ENCODE measurements around the gene NEURL3. TPM values are rescaled to one million over a fixed set of nuclear protein-coding genes. Genes with fewer than 3 reads are reported as not detected.
"Not testable (repeated sequence)": the region's sequence is repeated elsewhere in the genome, so short reads cannot be mapped to it uniquely, and the experiment has no call there.

The NEURL3 gene
- not detected in 2 replicates for total RNA-seq (2014; rRNA removed; shearing (Covaris generic))

- Histone ChIP-seq H3K4me1 (replicated peaks) (peaks cover 18% of the 10 kb centered on the region), H3K36me3 (no peaks in the 10 kb centered on the region; the same call in 1 of the 2 replicates), H3K9me3 (replicated peaks) (no peaks in the 10 kb centered on the region), H3K27ac (no peak within 1 kb of the TSS), H3K27me3 (replicated peaks) (peaks cover 6% of the 10 kb centered on the region), H3K4me3 (no peak within 1 kb of the TSS)
- DNase-seq (ENCODE audit: low read depth in 1 of 2, low spot score in 2 of 2), result no peak
These were observed at the start of gene NEURL3 for GRCh38 chr2:96505231-96505889. TSS of gene NEURL3 (minus strand) at chr2:96505357. CDS start at chr2:96505286, 71 bp downstream.

GRCh38 chr2:96554293-96555145 lies 49.4 kb upstream of the NEURL3 start:
- Histone ChIP-seq H3K4me3 (no peak overlapping the region), H3K9me3 (replicated peaks) (0 out of 2 replicates have a peak, but pooled peaks cover 5% of the 10 kb centered on the region), H3K27me3 (replicated peaks) (no peaks in the 10 kb centered on the region), H3K4me1 (replicated peaks) (peaks cover 6% of the 10 kb centered on the region), H3K27ac (no peak overlapping the region), H3K36me3 (no peaks in the 10 kb centered on the region)
- peak in 1 of 2 experiments; percentile 55 for DNase-seq (ENCODE audit: low read depth in 1 of 2, low spot score in 2 of 2)

GRCh38 chr2:96553957-96554292 lies 48.8 kb upstream of the NEURL3 start:
- H3K27ac ChIP-seq; H3K36me3 ChIP-seq; H3K9me3 ChIP-seq (replicated peaks); H3K4me3 ChIP-seq; DNase-seq (ENCODE audit: low read depth in 1 of 2, low spot score in 2 of 2); H3K4me1 ChIP-seq (replicated peaks); H3K27me3 ChIP-seq (replicated peaks): not testable (repeated sequence)

- Histone ChIP-seq H3K27ac (no peak overlapping the region), H3K27me3 (replicated peaks) (no peaks in the 10 kb centered on the region), H3K36me3 (peaks cover 5% of the 10 kb centered on the region), H3K4me3 (no peak overlapping the region), H3K9me3 (replicated peaks) (0 out of 2 replicates have a peak, but pooled peaks cover 5% of the 10 kb centered on the region), H3K4me1 (replicated peaks) (peaks cover 6% of the 10 kb centered on the region)
- no peak for DNase-seq (ENCODE audit: low read depth in 1 of 2, low spot score in 2 of 2)
These were observed 48.2 kb upstream of the NEURL3 start for GRCh38 chr2:96553176-96553956.

- Histone ChIP-seq H3K27me3 (replicated peaks) (no peaks in the 10 kb centered on the region), H3K9me3 (replicated peaks) (0 out of 2 replicates have a peak, but pooled peaks cover 5% of the 10 kb centered on the region), H3K36me3 (peaks cover 7% of the 10 kb centered on the region), H3K4me1 (replicated peaks) (peaks cover 6% of the 10 kb centered on the region), H3K27ac (no peak overlapping the region), H3K4me3 (no peak overlapping the region)
- DNase-seq (ENCODE audit: low read depth in 1 of 2, low spot score in 2 of 2), result no peak
These were observed 47.4 kb upstream of the NEURL3 start for GRCh38 chr2:96552315-96553175.

GRCh38 chr2:96551605-96552314 lies 46.6 kb upstream of the NEURL3 start:
- Histone ChIP-seq H3K27me3 (replicated peaks) (no peaks in the 10 kb centered on the region), H3K36me3 (peaks cover 7% of the 10 kb centered on the region), H3K4me1 (replicated peaks) (peaks cover 6% of the 10 kb centered on the region), H3K4me3 (no peak overlapping the region), H3K27ac (no peak overlapping the region), H3K9me3 (replicated peaks) (0 out of 2 replicates have a peak, but pooled peaks cover under 1% of the 10 kb centered on the region)
- DNase-seq (ENCODE audit: low read depth in 1 of 2, low spot score in 2 of 2), result no peak

GRCh38 chr2:96550787-96551604 lies 45.8 kb upstream of the NEURL3 start:
- Histone ChIP-seq H3K36me3 (peaks cover 7% of the 10 kb centered on the region), H3K4me3 (no peak overlapping the region), H3K27ac (no peak overlapping the region), H3K27me3 (replicated peaks) (no peaks in the 10 kb centered on the region), H3K4me1 (replicated peaks) (peaks cover 6% of the 10 kb centered on the region), H3K9me3 (replicated peaks) (no peaks in the 10 kb centered on the region)
- no peak for DNase-seq (ENCODE audit: low read depth in 1 of 2, low spot score in 2 of 2)

GRCh38 chr2:96549967-96550786 lies 45.0 kb upstream of the NEURL3 start:
- H3K9me3 ChIP-seq (replicated peaks), result no peaks in the 10 kb centered on the region
- peaks cover 6% of the 10 kb centered on the region for H3K4me1 ChIP-seq (replicated peaks)
- H3K27ac ChIP-seq, result no peak overlapping the region
- H3K36me3 ChIP-seq, result peaks cover 7% of the 10 kb centered on the region
- DNase-seq (ENCODE audit: low read depth in 1 of 2, low spot score in 2 of 2), result no peak
- no peaks in the 10 kb centered on the region for H3K27me3 ChIP-seq (replicated peaks)
- H3K4me3 ChIP-seq, result no peak overlapping the region

GRCh38 chr2:96549466-96549785 lies 44.3 kb upstream of the NEURL3 start:
- Histone ChIP-seq H3K27me3 (replicated peaks) (no peaks in the 10 kb centered on the region), H3K9me3 (replicated peaks) (no peaks in the 10 kb centered on the region), H3K4me3 (no peak overlapping the region), H3K36me3 (peaks cover 7% of the 10 kb centered on the region), H3K4me1 (replicated peaks) (peaks cover 3% of the 10 kb centered on the region), H3K27ac (no peak overlapping the region)
- DNase-seq (ENCODE audit: low read depth in 1 of 2, low spot score in 2 of 2), result peak in 1 of 2 experiments; percentile 33

GRCh38 chr2:96548558-96549465 lies 43.7 kb upstream of the NEURL3 start:
- peak in 1 of 2 experiments; percentile 34 for DNase-seq (ENCODE audit: low read depth in 1 of 2, low spot score in 2 of 2)
- Histone ChIP-seq H3K36me3 (peaks cover 7% of the 10 kb centered on the region), H3K9me3 (replicated peaks) (no peaks in the 10 kb centered on the region), H3K4me1 (replicated peaks) (no peaks in the 10 kb centered on the region), H3K4me3 (no peak overlapping the region), H3K27me3 (replicated peaks) (no peaks in the 10 kb centered on the region), H3K27ac (no peak overlapping the region)
